ENCODE data around the gene TGM5. TPM values are rescaled to one million over a fixed set of nuclear protein-coding genes. Genes with fewer than 3 reads are reported as not detected.

TGM5 gene
- total and polyA plus RNA-seq, 2 experiments from 2014 or later = not detected

- Histone ChIP-seq H3K4me3 (no peak overlapping the region), H3K4me1 (ENCODE audit: insufficient read depth) (no peaks in the 10 kb centered on the region), H3F3A (replicated peaks; ENCODE audit: low read depth) (no peaks in the 10 kb centered on the region), H3K36me3 (ENCODE audit: insufficient read depth) (no peaks in the 10 kb centered on the region), H3K27me3 (ENCODE audit: insufficient read depth) (no peaks in the 10 kb centered on the region), H3K4me2 (no peak overlapping the region), H3K79me2 (replicated peaks; ENCODE audit: insufficient read depth) (no peaks in the 10 kb centered on the region), H3K9me2 (ENCODE audit: insufficient read depth) (no peaks in the 10 kb centered on the region), H3K27ac (ENCODE audit: low read depth) (no peak overlapping the region), H4K20me1 (replicated peaks; ENCODE audit: insufficient read depth) (no peaks in the 10 kb centered on the region), H2AFZ (no peak overlapping the region)
- H3K27me3 Mint-ChIP-seq (ENCODE audit: insufficient read depth, low read depth, poor library complexity) = peaks cover 6% of the 10 kb centered on the region
- no peak overlapping the region for H3K27ac Mint-ChIP-seq
- H3K4me3 Mint-ChIP-seq = no peak overlapping the region
- TF ChIP-seq ETS1 (IDR thresholded peaks at IDR 0.05) = no peak
- TF ChIP-seq EZH2phosphoT487 (IDR thresholded peaks at IDR 0.05; ENCODE audit: unreplicated experiment) = no peak
- TF ChIP-seq POLR2AphosphoS5 (IDR thresholded peaks at IDR 0.05; ENCODE audit: low read depth) = no peak
- no peak for TF ChIP-seq CTCF (conservative IDR thresholded peaks at IDR 0.05; ENCODE audit: low read depth in 2 of 2)
- no peak for TF ChIP-seq STAT1 (IDR thresholded peaks at IDR 0.05; ENCODE audit: unreplicated experiment)
- no peak for TF ChIP-seq NANOG (IDR thresholded peaks at IDR 0.05; ENCODE audit: borderline replicate concordance)
- TF ChIP-seq ZNF331 (CRISPR knock-in tag; IDR thresholded peaks at IDR 0.05; ENCODE audit: low read depth) = no peak
- no peak for TF ChIP-seq EZH2 (IDR thresholded peaks at IDR 0.05; ENCODE audit: low read depth, unreplicated experiment)
- TF ChIP-seq, protein P1, sequence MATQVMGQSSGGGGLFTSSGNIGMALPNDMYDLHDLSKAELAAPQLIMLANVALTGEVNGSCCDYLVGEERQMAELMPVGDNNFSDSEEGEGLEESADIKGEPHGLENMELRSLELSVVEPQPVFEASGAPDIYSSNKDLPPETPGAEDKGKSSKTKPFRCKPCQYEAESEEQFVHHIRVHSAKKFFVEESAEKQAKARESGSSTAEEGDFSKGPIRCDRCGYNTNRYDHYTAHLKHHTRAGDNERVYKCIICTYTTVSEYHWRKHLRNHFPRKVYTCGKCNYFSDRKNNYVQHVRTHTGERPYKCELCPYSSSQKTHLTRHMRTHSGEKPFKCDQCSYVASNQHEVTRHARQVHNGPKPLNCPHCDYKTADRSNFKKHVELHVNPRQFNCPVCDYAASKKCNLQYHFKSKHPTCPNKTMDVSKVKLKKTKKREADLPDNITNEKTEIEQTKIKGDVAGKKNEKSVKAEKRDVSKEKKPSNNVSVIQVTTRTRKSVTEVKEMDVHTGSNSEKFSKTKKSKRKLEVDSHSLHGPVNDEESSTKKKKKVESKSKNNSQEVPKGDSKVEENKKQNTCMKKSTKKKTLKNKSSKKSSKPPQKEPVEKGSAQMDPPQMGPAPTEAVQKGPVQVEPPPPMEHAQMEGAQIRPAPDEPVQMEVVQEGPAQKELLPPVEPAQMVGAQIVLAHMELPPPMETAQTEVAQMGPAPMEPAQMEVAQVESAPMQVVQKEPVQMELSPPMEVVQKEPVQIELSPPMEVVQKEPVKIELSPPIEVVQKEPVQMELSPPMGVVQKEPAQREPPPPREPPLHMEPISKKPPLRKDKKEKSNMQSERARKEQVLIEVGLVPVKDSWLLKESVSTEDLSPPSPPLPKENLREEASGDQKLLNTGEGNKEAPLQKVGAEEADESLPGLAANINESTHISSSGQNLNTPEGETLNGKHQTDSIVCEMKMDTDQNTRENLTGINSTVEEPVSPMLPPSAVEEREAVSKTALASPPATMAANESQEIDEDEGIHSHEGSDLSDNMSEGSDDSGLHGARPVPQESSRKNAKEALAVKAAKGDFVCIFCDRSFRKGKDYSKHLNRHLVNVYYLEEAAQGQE (IDR thresholded peaks at IDR 0.05; ENCODE audit: unreplicated experiment) = no peak
- TF ChIP-seq, protein P2, sequence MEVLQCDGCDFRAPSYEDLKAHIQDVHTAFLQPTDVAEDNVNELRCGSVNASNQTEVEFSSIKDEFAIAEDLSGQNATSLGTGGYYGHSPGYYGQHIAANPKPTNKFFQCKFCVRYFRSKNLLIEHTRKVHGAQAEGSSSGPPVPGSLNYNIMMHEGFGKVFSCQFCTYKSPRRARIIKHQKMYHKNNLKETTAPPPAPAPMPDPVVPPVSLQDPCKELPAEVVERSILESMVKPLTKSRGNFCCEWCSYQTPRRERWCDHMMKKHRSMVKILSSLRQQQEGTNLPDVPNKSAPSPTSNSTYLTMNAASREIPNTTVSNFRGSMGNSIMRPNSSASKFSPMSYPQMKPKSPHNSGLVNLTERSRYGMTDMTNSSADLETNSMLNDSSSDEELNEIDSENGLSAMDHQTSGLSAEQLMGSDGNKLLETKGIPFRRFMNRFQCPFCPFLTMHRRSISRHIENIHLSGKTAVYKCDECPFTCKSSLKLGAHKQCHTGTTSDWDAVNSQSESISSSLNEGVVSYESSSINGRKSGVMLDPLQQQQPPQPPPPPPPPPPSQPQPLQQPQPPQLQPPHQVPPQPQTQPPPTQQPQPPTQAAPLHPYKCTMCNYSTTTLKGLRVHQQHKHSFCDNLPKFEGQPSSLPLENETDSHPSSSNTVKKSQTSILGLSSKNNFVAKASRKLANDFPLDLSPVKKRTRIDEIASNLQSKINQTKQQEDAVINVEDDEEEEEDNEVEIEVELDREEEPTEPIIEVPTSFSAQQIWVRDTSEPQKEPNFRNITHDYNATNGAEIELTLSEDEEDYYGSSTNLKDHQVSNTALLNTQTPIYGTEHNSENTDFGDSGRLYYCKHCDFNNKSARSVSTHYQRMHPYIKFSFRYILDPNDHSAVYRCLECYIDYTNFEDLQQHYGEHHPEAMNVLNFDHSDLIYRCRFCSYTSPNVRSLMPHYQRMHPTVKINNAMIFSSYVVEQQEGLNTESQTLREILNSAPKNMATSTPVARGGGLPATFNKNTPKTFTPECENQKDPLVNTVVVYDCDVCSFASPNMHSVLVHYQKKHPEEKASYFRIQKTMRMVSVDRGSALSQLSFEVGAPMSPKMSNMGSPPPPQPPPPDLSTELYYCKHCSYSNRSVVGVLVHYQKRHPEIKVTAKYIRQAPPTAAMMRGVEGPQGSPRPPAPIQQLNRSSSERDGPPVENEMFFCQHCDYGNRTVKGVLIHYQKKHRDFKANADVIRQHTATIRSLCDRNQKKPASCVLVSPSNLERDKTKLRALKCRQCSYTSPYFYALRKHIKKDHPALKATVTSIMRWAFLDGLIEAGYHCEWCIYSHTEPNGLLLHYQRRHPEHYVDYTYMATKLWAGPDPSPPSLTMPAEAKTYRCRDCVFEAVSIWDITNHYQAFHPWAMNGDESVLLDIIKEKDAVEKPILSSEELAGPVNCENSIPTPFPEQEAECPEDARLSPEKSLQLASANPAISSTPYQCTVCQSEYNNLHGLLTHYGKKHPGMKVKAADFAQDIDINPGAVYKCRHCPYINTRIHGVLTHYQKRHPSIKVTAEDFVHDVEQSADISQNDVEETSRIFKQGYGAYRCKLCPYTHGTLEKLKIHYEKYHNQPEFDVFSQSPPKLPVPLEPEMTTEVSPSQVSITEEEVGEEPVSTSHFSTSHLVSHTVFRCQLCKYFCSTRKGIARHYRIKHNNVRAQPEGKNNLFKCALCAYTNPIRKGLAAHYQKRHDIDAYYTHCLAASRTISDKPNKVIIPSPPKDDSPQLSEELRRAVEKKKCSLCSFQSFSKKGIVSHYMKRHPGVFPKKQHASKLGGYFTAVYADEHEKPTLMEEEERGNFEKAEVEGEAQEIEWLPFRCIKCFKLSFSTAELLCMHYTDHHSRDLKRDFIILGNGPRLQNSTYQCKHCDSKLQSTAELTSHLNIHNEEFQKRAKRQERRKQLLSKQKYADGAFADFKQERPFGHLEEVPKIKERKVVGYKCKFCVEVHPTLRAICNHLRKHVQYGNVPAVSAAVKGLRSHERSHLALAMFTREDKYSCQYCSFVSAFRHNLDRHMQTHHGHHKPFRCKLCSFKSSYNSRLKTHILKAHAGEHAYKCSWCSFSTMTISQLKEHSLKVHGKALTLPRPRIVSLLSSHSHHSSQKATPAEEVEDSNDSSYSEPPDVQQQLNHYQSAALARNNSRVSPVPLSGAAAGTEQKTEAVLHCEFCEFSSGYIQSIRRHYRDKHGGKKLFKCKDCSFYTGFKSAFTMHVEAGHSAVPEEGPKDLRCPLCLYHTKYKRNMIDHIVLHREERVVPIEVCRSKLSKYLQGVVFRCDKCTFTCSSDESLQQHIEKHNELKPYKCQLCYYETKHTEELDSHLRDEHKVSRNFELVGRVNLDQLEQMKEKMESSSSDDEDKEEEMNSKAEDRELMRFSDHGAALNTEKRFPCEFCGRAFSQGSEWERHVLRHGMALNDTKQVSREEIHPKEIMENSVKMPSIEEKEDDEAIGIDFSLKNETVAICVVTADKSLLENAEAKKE (CRISPR knock-in tag; IDR thresholded peaks at IDR 0.05) = no peak
- no peak for TF ChIP-seq JUNB (IDR thresholded peaks at IDR 0.05; ENCODE audit: unreplicated experiment)
- TF ChIP-seq ZNF114 (CRISPR knock-in tag; IDR thresholded peaks at IDR 0.05) = no peak
- TF ChIP-seq CREB1 (CRISPR knock-in tag; IDR thresholded peaks at IDR 0.05; ENCODE audit: low read depth) = no peak
- H3K4me1 Mint-ChIP-seq = no peaks in the 10 kb centered on the region
- no peak for ATAC-seq
- H3K36me3 Mint-ChIP-seq (ENCODE audit: low read depth) = no peaks in the 10 kb centered on the region; the same call in 2 of the 3 replicates
- no peak for DNase-seq (ENCODE audit: low spot score)
- no peaks in the 10 kb centered on the region for H3K9me3 Mint-ChIP-seq
These were observed 14.3 kb upstream of the TGM5 start for GRCh38 chr15:43280996-43281395.
